ENCODE measurements around the gene ZNF280B. TPM values are rescaled to one million over a fixed set of nuclear protein-coding genes. Genes with fewer than 3 reads are reported as not detected.

Gene ZNF280B
- total RNA-seq, 1 experiment from 2014 or later, result 5.9 TPM

- Mint-ChIP-seq H3K36me3 (no peaks in the 10 kb centered on the region), H3K4me3 (no peak overlapping the region), H3K27me3 (ENCODE audit: low read depth) (peaks cover 97% of the 10 kb centered on the region), H3K9me3 (no peaks in the 10 kb centered on the region), H3K27ac (no peak overlapping the region), H3K4me1 (no peaks in the 10 kb centered on the region)
- DNase-seq (ENCODE audit: low spot score), result no peak
- CTCF ChIA-PET, result no interaction called here
- TF ChIP-seq AFF4 (CRISPR knock-in tag; IDR thresholded peaks at IDR 0.05; ENCODE audit: borderline replicate concordance) (no peak), CTCF (IDR thresholded peaks at IDR 0.05) (no peak), E2F4 (CRISPR knock-in tag; IDR thresholded peaks at IDR 0.05; ENCODE audit: borderline replicate concordance, low read depth) (no peak), ZNF281 (CRISPR knock-in tag; IDR thresholded peaks at IDR 0.05) (no peak), ZNF671 (CRISPR knock-in tag; IDR thresholded peaks at IDR 0.05) (no peak), ZNF425 (CRISPR knock-in tag; conservative IDR thresholded peaks at IDR 0.05) (no peak), E2F1 (CRISPR knock-in tag; IDR thresholded peaks at IDR 0.05) (no peak), ATF6 (CRISPR knock-in tag; IDR thresholded peaks at IDR 0.05) (no peak)
- no peak for ATAC-seq
- POLR2A ChIA-PET, result no interaction called here
These were observed 38.7 kb upstream of the ZNF280B start for GRCh38 chr22:22547226-22547625.

GRCh38 chr22:22546490-22546889, 37.9 kb upstream of the ZNF280B start:
- H3K36me3 Mint-ChIP-seq, result no peaks in the 10 kb centered on the region
- POLR2A ChIA-PET, result no interaction called here
- no peak overlapping the region for H3K4me3 Mint-ChIP-seq
- H3K27me3 Mint-ChIP-seq (ENCODE audit: low read depth), result peaks cover 100% of the 10 kb centered on the region
- DNase-seq (ENCODE audit: low spot score) (no peak), ATAC-seq (no peak)
- no peaks in the 10 kb centered on the region for H3K4me1 Mint-ChIP-seq
- H3K9me3 Mint-ChIP-seq, result no peaks in the 10 kb centered on the region
- CTCF ChIA-PET, result interaction anchor here (0.6 kb wide), 1 partner anchor 55 kb away, joined by 3 read pairs; no protein-coding TSS in a partner anchor
- no peak overlapping the region for H3K27ac Mint-ChIP-seq
- no peak for TF ChIP-seq AFF4 (CRISPR knock-in tag; IDR thresholded peaks at IDR 0.05; ENCODE audit: borderline replicate concordance)
- no peak for TF ChIP-seq CREM (CRISPR knock-in tag; IDR thresholded peaks at IDR 0.05)
- TF ChIP-seq FOXP4 (CRISPR knock-in tag; IDR thresholded peaks at IDR 0.05), result no peak
- TF ChIP-seq RORB (CRISPR knock-in tag; IDR thresholded peaks at IDR 0.05), result no peak
- no peak for TF ChIP-seq FOXP1 (CRISPR knock-in tag; IDR thresholded peaks at IDR 0.05; ENCODE audit: borderline replicate concordance)

All from WTC11 (cell line).